Brain microvascular endothelial cell (primary cell): ENCODE results near the gene SLFN5.

Experiments used
- DNase-seq: peaks from one replicate; pipeline ENCODE4 v3.0.0-alpha.2; 2020
- H3K27ac ChIP-seq: fragments of 250-450 bp; sonication (Bioruptor Pico); 2 replicates; pipeline ENCODE4 v1.5.1; 2020; ENCODE audit warnings: mild to moderate bottlenecking, moderate library complexity
- H3K27me3 ChIP-seq: fragments of 250-450 bp; sonication (Bioruptor Pico); replicated peaks from 2 replicates; pipeline ENCODE4 v1.5.1; 2020; ENCODE audit warnings: mild to moderate bottlenecking
- H3K36me3 ChIP-seq: fragments of 250-450 bp; sonication (Bioruptor Pico); replicated peaks from 2 replicates; pipeline ENCODE4 v1.5.1; 2020; ENCODE audit warnings: mild to moderate bottlenecking
- H3K4me3 ChIP-seq: 2 replicates; pipeline ENCODE4 v1.5.1; 2011; ENCODE audit warnings: low read depth, mild to moderate bottlenecking, control low read depth, low read length, moderate library complexity
- in situ Hi-C: cut with HindIII; loops from 2 replicates; pipeline ENCODE4 v1.10.0; 2017; ENCODE audit warnings: low sequenced_read_pairs, low pct_ligation_motif_present
- TF ChIP-seq, protein P1 (sequence below): IDR thresholded peaks from 2 replicates; pipeline ENCODE4 v1.5.1; 2011; ENCODE audit warnings: low read depth, mild to moderate bottlenecking, moderate library complexity, low read length, control low read depth, inconsistent platforms; ENCODE audit errors: missing control alignments

SLFN5 gene

GRCh38 chr17:35291802-35292201 is 48.9 kb downstream of the SLFN5 start:
- in situ Hi-C loops: no loop called here
- no peaks in the 10 kb centered on the region for H3K27me3 ChIP-seq
- no peak overlapping the region for H3K4me3 ChIP-seq
- H3K36me3 ChIP-seq: no peaks in the 10 kb centered on the region
- H3K27ac ChIP-seq: no peak overlapping the region
- TF ChIP-seq, protein P1, sequence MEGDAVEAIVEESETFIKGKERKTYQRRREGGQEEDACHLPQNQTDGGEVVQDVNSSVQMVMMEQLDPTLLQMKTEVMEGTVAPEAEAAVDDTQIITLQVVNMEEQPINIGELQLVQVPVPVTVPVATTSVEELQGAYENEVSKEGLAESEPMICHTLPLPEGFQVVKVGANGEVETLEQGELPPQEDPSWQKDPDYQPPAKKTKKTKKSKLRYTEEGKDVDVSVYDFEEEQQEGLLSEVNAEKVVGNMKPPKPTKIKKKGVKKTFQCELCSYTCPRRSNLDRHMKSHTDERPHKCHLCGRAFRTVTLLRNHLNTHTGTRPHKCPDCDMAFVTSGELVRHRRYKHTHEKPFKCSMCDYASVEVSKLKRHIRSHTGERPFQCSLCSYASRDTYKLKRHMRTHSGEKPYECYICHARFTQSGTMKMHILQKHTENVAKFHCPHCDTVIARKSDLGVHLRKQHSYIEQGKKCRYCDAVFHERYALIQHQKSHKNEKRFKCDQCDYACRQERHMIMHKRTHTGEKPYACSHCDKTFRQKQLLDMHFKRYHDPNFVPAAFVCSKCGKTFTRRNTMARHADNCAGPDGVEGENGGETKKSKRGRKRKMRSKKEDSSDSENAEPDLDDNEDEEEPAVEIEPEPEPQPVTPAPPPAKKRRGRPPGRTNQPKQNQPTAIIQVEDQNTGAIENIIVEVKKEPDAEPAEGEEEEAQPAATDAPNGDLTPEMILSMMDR: no peak
- peak; percentile 59 for DNase-seq

DNA sequence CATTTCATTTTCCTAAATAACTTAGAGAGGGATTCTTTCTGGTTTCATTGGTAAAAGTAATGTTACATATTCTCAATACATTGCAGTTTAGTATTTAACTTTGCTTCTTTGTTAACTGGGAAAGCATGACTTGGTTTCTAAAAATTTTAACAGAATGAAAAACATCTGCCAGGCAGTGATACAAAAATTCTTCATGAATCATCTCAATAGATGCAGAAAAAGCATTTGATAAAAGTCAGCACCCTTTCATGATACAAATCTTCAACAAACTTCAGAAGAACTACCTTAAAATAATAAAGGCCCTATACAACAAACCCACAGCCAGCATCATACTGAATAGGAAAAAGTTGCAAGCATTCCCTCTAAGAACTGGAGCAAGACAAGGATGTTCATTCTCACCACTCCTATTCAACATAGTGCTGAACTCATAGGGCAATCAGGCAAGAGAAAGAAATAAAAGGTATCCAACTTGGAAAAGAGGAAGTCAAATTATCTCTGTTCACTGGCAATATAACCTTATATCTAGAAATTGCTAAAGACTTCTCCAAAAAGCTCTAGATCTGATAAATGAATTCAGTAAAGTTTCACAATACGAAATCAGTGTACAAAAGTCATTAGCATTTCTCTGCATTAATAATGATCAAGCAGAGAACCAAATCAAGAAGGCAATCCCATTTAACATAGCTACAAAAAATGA is 50.4 kb downstream of the SLFN5 start:
- no peak overlapping the region for H3K27ac ChIP-seq
- no peak overlapping the region for H3K4me3 ChIP-seq
- in situ Hi-C loops: no loop called here
- TF ChIP-seq, protein P1: no peak
- DNase-seq: no peak
- H3K27me3 ChIP-seq: no peaks in the 10 kb centered on the region
- no peaks in the 10 kb centered on the region for H3K36me3 ChIP-seq

DNA sequence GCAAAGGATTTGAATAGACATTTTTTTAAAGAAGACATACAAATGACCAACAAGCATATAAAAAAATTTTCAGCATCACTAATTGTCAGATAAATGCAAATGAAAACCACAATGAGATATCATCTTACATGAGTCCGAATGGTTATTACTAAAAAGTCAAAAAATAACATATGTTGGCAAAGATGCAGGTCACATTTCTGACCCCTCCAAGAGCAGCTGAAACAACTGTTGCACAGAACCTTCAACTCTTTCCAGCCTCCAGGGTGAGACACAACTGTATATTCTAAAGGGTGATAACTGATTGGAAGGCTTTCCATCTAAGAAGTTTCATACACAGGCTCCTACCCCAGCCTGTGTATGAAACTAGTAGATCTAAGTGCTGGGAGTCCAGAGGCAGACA is 51.9 kb downstream of the SLFN5 start:
- DNase-seq: no peak
- no peak overlapping the region for H3K27ac ChIP-seq
- no peaks in the 10 kb centered on the region for H3K36me3 ChIP-seq
- no peak overlapping the region for H3K4me3 ChIP-seq
- in situ Hi-C loops: no loop called here
- H3K27me3 ChIP-seq: no peaks in the 10 kb centered on the region
- TF ChIP-seq, protein P1: no peak

DNA sequence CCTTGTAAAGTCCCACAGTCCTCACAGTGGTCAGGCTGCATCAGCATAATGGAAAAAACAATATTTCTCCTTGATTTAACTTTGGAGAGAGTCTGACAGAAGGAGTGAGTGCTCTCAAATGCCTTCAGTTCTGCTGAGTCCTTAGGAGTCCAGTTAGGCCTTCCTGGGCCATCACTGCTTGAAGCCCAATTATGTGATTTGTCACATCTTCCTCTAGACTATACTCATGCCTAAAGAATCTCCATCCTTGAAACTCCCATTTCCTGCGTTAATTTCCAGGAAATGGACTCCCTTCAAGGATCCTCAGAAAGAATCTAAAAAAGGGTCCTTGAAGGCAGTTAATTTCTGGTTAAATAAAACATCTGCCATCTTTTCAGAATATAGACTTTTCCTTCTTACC is 52.8 kb downstream of the SLFN5 start:
- in situ Hi-C loops: no loop called here

GRCh38 chr17:35297666-35298065 is 54.8 kb downstream of the SLFN5 start:
- no peak for DNase-seq
- Histone ChIP-seq H3K27ac (no peak overlapping the region), H3K4me3 (no peak overlapping the region), H3K36me3 (no peaks in the 10 kb centered on the region), H3K27me3 (no peaks in the 10 kb centered on the region)
- in situ Hi-C loops: no loop called here
- TF ChIP-seq, protein P1: no peak

More for the DNA sequence above, 52.8 kb downstream of the SLFN5 start:
- DNase-seq: no peak
- Histone ChIP-seq H3K4me3 (no peak overlapping the region), H3K27me3 (no peaks in the 10 kb centered on the region), H3K36me3 (no peaks in the 10 kb centered on the region), H3K27ac (no peak overlapping the region)
- TF ChIP-seq, protein P1: no peak

GRCh38 chr17:35298639-35299038 is 55.8 kb downstream of the SLFN5 start:
- TF ChIP-seq, protein P1: no peak
- Histone ChIP-seq H3K4me3 (no peak overlapping the region), H3K27ac (no peak overlapping the region), H3K27me3 (no peaks in the 10 kb centered on the region), H3K36me3 (no peaks in the 10 kb centered on the region)
- in situ Hi-C loops: no loop called here
- DNase-seq: no peak
